HepG2 (cell line): ENCODE data around the gene PRKAR1B.

Source experiments
- GTF2F1 ChIP-seq: fragments of 150-350 bp; IDR thresholded peaks from 2 replicates; pipeline ENCODE4 v1.6.1; 2014; ENCODE audit warnings: low read length
- HDAC2 ChIP-seq: sonication (generic); formaldehyde crosslinking; IDR thresholded peaks from 2 replicates; pipeline ENCODE4 v1.4.0; 2020; ENCODE audit warnings: missing genetic modification reagents
- NFKBIZ ChIP-seq: IDR thresholded peaks from 2 replicates; pipeline ENCODE4 v1.6.1; 2018; ENCODE audit warnings: missing genetic modification reagents, missing compliant biosample characterization
- RNF2 ChIP-seq: fragments of 450-650 bp; conservative IDR thresholded peaks from 2 replicates; pipeline ENCODE4 v1.6.1; 2016; ENCODE audit warnings: low read depth
- SMC3 ChIP-seq: IDR thresholded peaks from 2 replicates; pipeline ENCODE4 v1.6.1; 2011; ENCODE audit warnings: low read length, improper control_type of control experiment
- TF ChIP-seq, protein P1 (sequence below): sonication (generic); formaldehyde crosslinking; conservative IDR thresholded peaks from 2 replicates; pipeline ENCODE4 v1.8.1; 2023; ENCODE audit warnings: missing genetic modification reagents
- TF ChIP-seq, protein P2 (sequence below), 2 experiments: sonication (generic) in 1 of 2; formaldehyde crosslinking in 1 of 2; IDR thresholded peaks; 2 replicates each; pipeline versions ENCODE4 v1.4.0 to v1.6.1; 2016 to 2020; ENCODE audit warnings: borderline replicate concordance in 1 of 2, low read depth in 1 of 2, mild to moderate bottlenecking in 1 of 2, missing genetic modification reagents in 1 of 2

- no peak for TF ChIP-seq GTF2F1
- TF ChIP-seq RNF2, result no peak
- TF ChIP-seq NFKBIZ (CRISPR knock-in tag), result no peak
- TF ChIP-seq, protein P1, sequence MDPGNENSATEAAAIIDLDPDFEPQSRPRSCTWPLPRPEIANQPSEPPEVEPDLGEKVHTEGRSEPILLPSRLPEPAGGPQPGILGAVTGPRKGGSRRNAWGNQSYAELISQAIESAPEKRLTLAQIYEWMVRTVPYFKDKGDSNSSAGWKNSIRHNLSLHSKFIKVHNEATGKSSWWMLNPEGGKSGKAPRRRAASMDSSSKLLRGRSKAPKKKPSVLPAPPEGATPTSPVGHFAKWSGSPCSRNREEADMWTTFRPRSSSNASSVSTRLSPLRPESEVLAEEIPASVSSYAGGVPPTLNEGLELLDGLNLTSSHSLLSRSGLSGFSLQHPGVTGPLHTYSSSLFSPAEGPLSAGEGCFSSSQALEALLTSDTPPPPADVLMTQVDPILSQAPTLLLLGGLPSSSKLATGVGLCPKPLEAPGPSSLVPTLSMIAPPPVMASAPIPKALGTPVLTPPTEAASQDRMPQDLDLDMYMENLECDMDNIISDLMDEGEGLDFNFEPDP (CRISPR knock-in tag), result no peak
- TF ChIP-seq, protein P2, sequence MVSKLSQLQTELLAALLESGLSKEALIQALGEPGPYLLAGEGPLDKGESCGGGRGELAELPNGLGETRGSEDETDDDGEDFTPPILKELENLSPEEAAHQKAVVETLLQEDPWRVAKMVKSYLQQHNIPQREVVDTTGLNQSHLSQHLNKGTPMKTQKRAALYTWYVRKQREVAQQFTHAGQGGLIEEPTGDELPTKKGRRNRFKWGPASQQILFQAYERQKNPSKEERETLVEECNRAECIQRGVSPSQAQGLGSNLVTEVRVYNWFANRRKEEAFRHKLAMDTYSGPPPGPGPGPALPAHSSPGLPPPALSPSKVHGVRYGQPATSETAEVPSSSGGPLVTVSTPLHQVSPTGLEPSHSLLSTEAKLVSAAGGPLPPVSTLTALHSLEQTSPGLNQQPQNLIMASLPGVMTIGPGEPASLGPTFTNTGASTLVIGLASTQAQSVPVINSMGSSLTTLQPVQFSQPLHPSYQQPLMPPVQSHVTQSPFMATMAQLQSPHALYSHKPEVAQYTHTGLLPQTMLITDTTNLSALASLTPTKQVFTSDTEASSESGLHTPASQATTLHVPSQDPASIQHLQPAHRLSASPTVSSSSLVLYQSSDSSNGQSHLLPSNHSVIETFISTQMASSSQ (IDR thresholded peaks at IDR 0.05; ENCODE audit: low read depth), result no peak
- TF ChIP-seq, protein P2 (CRISPR knock-in tag; IDR thresholded peaks at IDR 0.05; ENCODE audit: borderline replicate concordance), result no peak
- no peak for TF ChIP-seq HDAC2 (CRISPR knock-in tag)
- no peak for TF ChIP-seq SMC3
Observed at GRCh38 chr7:519484-520390, 207.3 kb downstream of the PRKAR1B start, which contains the start of gene PDGFA.
